ENCODE measurements around the gene KDM6A. TPM values are rescaled to one million over a fixed set of nuclear protein-coding genes. Genes with fewer than 3 reads are reported as not detected.
"Not testable (repeated sequence)": the region's sequence is repeated elsewhere in the genome, so short reads cannot be mapped to it uniquely, and the experiment has no call there.

KDM6A gene
- total and polyA plus RNA-seq, 2 experiments from 2014 or later: 52.6 to 80.7 TPM

GRCh38 chrX:44944894-44945293 is 71.9 kb downstream of the KDM6A start:
- Histone ChIP-seq H3K36me3 (no peaks in the 10 kb centered on the region), H3K27me3 (no peaks in the 10 kb centered on the region), H3K4me1 (ENCODE audit: low read depth) (peaks cover 12% of the 10 kb centered on the region), H3K9me3 (ENCODE audit: low read depth) (no peaks in the 10 kb centered on the region), H3K27ac (no peak overlapping the region), H3K4me3 (no peak overlapping the region)
- TF ChIP-seq CTCF (IDR thresholded peaks at IDR 0.05; ENCODE audit: low read depth, low read length): no peak
- DNase-seq (ENCODE audit: low read depth in 1 of 2, low spot score in 1 of 2): no peak

GRCh38 chrX:44945736-44946135 is 72.7 kb downstream of the KDM6A start:
- no peak for TF ChIP-seq CTCF (IDR thresholded peaks at IDR 0.05; ENCODE audit: low read depth, low read length)
- Histone ChIP-seq H3K9me3 (ENCODE audit: low read depth) (no peaks in the 10 kb centered on the region), H3K4me1 (ENCODE audit: low read depth) (peaks cover 12% of the 10 kb centered on the region), H3K27me3 (no peaks in the 10 kb centered on the region), H3K27ac (no peak overlapping the region), H3K36me3 (no peaks in the 10 kb centered on the region), H3K4me3 (no peak overlapping the region)
- no peak for DNase-seq (ENCODE audit: low read depth in 1 of 2, low spot score in 1 of 2)

- no peak overlapping the region for H3K27ac ChIP-seq
- peaks cover 12% of the 10 kb centered on the region for H3K4me1 ChIP-seq (ENCODE audit: low read depth)
- no peaks in the 10 kb centered on the region for H3K9me3 ChIP-seq (ENCODE audit: low read depth)
- no peak for TF ChIP-seq CTCF (IDR thresholded peaks at IDR 0.05; ENCODE audit: low read depth, low read length)
- H3K36me3 ChIP-seq: no peaks in the 10 kb centered on the region
- peak in 1 of 2 donors; percentile 42 for DNase-seq (ENCODE audit: low read depth in 1 of 2, low spot score in 1 of 2)
- H3K27me3 ChIP-seq: no peaks in the 10 kb centered on the region
- H3K4me3 ChIP-seq: no peak overlapping the region
These were observed 73.8 kb downstream of the KDM6A start for GRCh38 chrX:44946771-44947170.

GRCh38 chrX:44947995-44948394 is 75.0 kb downstream of the KDM6A start:
- TF ChIP-seq CTCF (IDR thresholded peaks at IDR 0.05; ENCODE audit: low read depth, low read length): no peak
- Histone ChIP-seq H3K4me1 (ENCODE audit: low read depth) (peaks cover 12% of the 10 kb centered on the region), H3K9me3 (ENCODE audit: low read depth) (no peaks in the 10 kb centered on the region), H3K27me3 (no peaks in the 10 kb centered on the region), H3K4me3 (no peak overlapping the region), H3K27ac (peak overlapping the region; percentile 100), H3K36me3 (no peaks in the 10 kb centered on the region)
- no peak for DNase-seq (ENCODE audit: low read depth in 1 of 2, low spot score in 1 of 2)

- DNase-seq (ENCODE audit: low read depth in 1 of 2, low spot score in 1 of 2): no peak
- Histone ChIP-seq H3K4me1 (ENCODE audit: low read depth) (peaks cover 12% of the 10 kb centered on the region), H3K27ac (peak overlapping the region; percentile 100), H3K27me3 (no peaks in the 10 kb centered on the region), H3K36me3 (no peaks in the 10 kb centered on the region), H3K9me3 (ENCODE audit: low read depth) (no peaks in the 10 kb centered on the region), H3K4me3 (no peak overlapping the region)
- TF ChIP-seq CTCF (IDR thresholded peaks at IDR 0.05; ENCODE audit: low read depth, low read length): no peak
These were observed 75.4 kb downstream of the KDM6A start for GRCh38 chrX:44948406-44948805.

- TF ChIP-seq CTCF (IDR thresholded peaks at IDR 0.05; ENCODE audit: low read depth, low read length): no peak
- Histone ChIP-seq H3K4me3 (no peak overlapping the region), H3K27me3 (no peaks in the 10 kb centered on the region), H3K4me1 (ENCODE audit: low read depth) (peaks cover 12% of the 10 kb centered on the region), H3K36me3 (no peaks in the 10 kb centered on the region), H3K27ac (peak overlapping the region; percentile 100), H3K9me3 (ENCODE audit: low read depth) (no peaks in the 10 kb centered on the region)
- no peak for DNase-seq (ENCODE audit: low read depth in 1 of 2, low spot score in 1 of 2)
These were observed 76.1 kb downstream of the KDM6A start for GRCh38 chrX:44949125-44949524.

GRCh38 chrX:44950471-44951366 is 77.7 kb downstream of the KDM6A start:
- Histone ChIP-seq H3K4me3 (peak overlapping the region; percentile 51), H3K27ac (peak overlapping the region; percentile 100), H3K4me1 (ENCODE audit: low read depth) (peaks cover 12% of the 10 kb centered on the region)
- DNase-seq (ENCODE audit: low read depth in 1 of 2, low spot score in 1 of 2): peak; percentile 54 to 62
- H3K9me3 ChIP-seq (ENCODE audit: low read depth); H3K36me3 ChIP-seq; H3K27me3 ChIP-seq: not testable (repeated sequence)

All from cardiac muscle cell (in vitro differentiated cells and primary cell).